Breast epithelium (tissue), 4 donors: ENCODE measurements around the gene FAM50A. TPM values are rescaled to one million over a fixed set of nuclear protein-coding genes. Genes with fewer than 3 reads are reported as not detected.

Experiments
- DNase-seq, 2 donors: peaks; one replicate each; pipeline ENCODE4 v3.0.0-alpha.2; 2019; ENCODE audit warnings: low spot score in 2 of 2
- H3K27ac ChIP-seq, 2 donors: fragments of 200-600 bp; sonication (generic) in 1 of 2; one replicate each; pipeline ENCODE4 v1.5.1; 2016 to 2019; ENCODE audit warnings: mild to moderate bottlenecking in 1 of 2
- H3K27me3 ChIP-seq, 2 donors: fragments of 200-600 bp; sonication (generic) in 1 of 2; one replicate each; pipeline versions ENCODE4 v1.5.1 to v1.6.0; 2017 to 2019; ENCODE audit warnings: control low read depth in 1 of 2, mild to moderate bottlenecking in 1 of 2
- H3K36me3 ChIP-seq: fragments of 200-600 bp; one replicate; pipeline ENCODE4 v1.5.1; 2019
- H3K4me1 ChIP-seq, 2 donors: fragments of 200-600 bp; sonication (generic); one replicate each; pipeline ENCODE4 v1.5.1; 2016 to 2019; ENCODE audit warnings: control low read depth in 1 of 2
- H3K4me3 ChIP-seq, 3 donors: fragments of 200-600 bp; sonication (generic); 1 replicate in 2 of 3; 2 replicates in 1 of 3; pipeline ENCODE4 v1.5.1; 2016 to 2019; ENCODE audit warnings: mild to moderate bottlenecking in 3 of 3, moderate library complexity in 2 of 3
- H3K9me3 ChIP-seq, 2 donors: fragments of 200-600 bp; sonication (generic) in 1 of 2; one replicate each; pipeline ENCODE4 v1.5.1; 2016 to 2019; ENCODE audit warnings: control low read depth in 1 of 2
- POLR2A ChIP-seq: fragments of 450-650 bp; IDR thresholded peaks from one replicate; pipeline ENCODE4 v1.6.1; 2016; ENCODE audit warnings: antibody characterized with exemption, mild to moderate bottlenecking, moderate library complexity
- POLR2AphosphoS5 ChIP-seq, 3 donors: sonication (generic); formaldehyde crosslinking; IDR thresholded peaks; one replicate each; pipeline ENCODE4 v1.6.1; 2017; ENCODE audit warnings: antibody characterized with exemption in 3 of 3
- intact Hi-C: fragments of 100-400 bp; cut with DNase I; formaldehyde crosslinking; loops from one replicate; pipeline ENCODE4 v1.15.1; 2023; ENCODE audit warnings: low total_unique reads
- total RNA-seq, 3 donors: library from RNA; depleted of rRNA; stranded (reverse); fragments of >200 nt; gene quantifications; one replicate each; pipeline ENCODE4 v1.1.0, GENCODE V29; 2016
- TF ChIP-seq, protein P1 (sequence below), 3 donors: fragments of 450-650 bp; IDR thresholded peaks; one replicate each; pipeline ENCODE4 v1.5.1; 2016 to 2017; ENCODE audit warnings: antibody characterized with exemption in 3 of 3, mild to moderate bottlenecking in 3 of 3, moderate library complexity in 3 of 3

The FAM50A gene
- total RNA-seq, 3 donors from 2014 or later: 30.7 to 94.4 (median 64.2) TPM

DNA sequence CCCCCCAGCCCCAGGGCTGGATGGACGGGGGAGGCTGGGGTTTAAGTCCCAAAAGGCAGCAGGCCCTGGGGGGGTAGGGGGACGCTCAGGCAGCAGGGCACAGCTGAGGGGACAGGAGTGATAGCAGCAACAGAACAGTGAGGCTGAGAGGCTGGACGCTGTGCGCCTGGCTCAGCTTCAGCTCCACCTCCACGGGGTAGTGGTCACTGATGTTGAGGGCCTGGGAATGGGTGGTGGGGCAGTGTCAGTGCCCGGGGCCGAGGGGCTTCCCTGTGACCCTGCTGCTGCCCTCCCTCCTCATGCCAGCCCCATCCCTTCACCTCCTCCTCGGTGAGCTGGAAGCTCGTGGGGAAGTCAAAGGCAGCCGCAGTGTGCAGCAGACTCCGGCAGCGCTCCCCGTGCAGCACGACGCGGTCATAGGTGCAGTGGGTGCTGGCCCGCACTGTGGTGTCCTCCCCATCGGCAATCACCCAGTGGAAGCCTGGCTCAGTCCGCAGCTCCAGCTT, 41.3 kb upstream of the FAM50A start:
- peaks cover 0 to 18% of the 10 kb centered on the region in 2 donors for H3K27me3 ChIP-seq

DNA sequence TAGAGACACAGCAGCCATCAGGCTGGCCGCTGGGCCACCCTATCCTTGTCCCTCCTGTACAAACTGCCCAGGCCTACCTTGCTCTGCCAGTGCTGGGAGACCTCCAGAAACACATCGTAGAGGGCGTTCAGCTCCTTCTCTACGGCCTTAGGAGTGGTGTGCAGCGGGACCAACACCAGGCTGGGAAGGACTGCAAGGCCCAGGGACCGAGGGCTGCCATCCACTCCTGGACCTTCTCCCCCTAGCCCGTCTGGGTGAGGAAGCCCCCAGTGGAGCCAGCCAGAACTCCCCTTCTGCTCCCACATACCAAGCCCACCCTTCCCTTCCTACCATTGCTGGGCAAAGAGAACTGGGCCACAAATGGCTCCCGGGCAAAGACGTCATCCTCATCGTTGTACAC, 40.7 kb upstream of the FAM50A start:
- intact Hi-C loops: no loop called here

More for the DNA sequence above, 41.3 kb upstream of the FAM50A start:
- no peak overlapping the region for H3K4me3 ChIP-seq
- H3K9me3 ChIP-seq: no peaks in the 10 kb centered on the region
- no peak for DNase-seq
- intact Hi-C loops: no loop called here
- H3K36me3 ChIP-seq: no peaks in the 10 kb centered on the region
- TF ChIP-seq, protein P1, sequence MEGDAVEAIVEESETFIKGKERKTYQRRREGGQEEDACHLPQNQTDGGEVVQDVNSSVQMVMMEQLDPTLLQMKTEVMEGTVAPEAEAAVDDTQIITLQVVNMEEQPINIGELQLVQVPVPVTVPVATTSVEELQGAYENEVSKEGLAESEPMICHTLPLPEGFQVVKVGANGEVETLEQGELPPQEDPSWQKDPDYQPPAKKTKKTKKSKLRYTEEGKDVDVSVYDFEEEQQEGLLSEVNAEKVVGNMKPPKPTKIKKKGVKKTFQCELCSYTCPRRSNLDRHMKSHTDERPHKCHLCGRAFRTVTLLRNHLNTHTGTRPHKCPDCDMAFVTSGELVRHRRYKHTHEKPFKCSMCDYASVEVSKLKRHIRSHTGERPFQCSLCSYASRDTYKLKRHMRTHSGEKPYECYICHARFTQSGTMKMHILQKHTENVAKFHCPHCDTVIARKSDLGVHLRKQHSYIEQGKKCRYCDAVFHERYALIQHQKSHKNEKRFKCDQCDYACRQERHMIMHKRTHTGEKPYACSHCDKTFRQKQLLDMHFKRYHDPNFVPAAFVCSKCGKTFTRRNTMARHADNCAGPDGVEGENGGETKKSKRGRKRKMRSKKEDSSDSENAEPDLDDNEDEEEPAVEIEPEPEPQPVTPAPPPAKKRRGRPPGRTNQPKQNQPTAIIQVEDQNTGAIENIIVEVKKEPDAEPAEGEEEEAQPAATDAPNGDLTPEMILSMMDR (IDR thresholded peaks at IDR 0.05): no peak
- peak overlapping the region; percentile 50 to 55 for H3K27ac ChIP-seq
- no peaks in the 10 kb centered on the region for H3K4me1 ChIP-seq

DNA sequence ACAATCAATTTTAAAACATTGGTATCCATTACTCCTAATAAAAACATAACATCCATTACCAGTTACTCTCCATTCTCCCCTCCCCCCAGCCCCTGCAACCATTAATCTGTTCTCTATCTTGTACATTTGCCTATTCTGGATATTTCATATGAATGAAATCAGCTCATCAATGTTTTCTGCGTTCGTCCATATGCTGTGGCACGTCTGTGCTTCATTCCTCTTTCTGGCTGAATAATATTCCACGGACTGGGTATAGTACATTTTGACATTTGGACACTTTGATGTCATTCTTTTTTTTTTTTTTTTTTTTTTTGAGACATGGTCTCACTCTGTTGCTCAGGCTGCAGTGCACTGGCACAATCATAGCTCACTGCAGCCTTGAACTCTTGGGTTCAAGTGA, 40.1 kb upstream of the FAM50A start:
- Histone ChIP-seq H3K27ac (no peak overlapping the region), H3K9me3 (no peaks in the 10 kb centered on the region), H3K27me3 (peaks cover 0 to 27% of the 10 kb centered on the region in 2 donors), H3K4me3 (no peak overlapping the region), H3K4me1 (no peaks in the 10 kb centered on the region), H3K36me3 (no peaks in the 10 kb centered on the region)
- TF ChIP-seq POLR2AphosphoS5 (IDR thresholded peaks at IDR 0.05) (no peak), POLR2A (no peak)
- TF ChIP-seq, protein P1 (IDR thresholded peaks at IDR 0.05): no peak
- intact Hi-C loops: no loop called here
- no peak for DNase-seq

More for the DNA sequence above, 40.7 kb upstream of the FAM50A start:
- no peak for TF ChIP-seq POLR2A
- no peak for TF ChIP-seq POLR2AphosphoS5 (IDR thresholded peaks at IDR 0.05)
- TF ChIP-seq, protein P1 (IDR thresholded peaks at IDR 0.05): no peak
- Histone ChIP-seq H3K4me3 (no peak overlapping the region), H3K27me3 (peaks cover 0 to 20% of the 10 kb centered on the region in 2 donors), H3K27ac (peak overlapping the region in 1 of 2 donors; percentile 55), H3K4me1 (no peaks in the 10 kb centered on the region), H3K36me3 (no peaks in the 10 kb centered on the region), H3K9me3 (no peaks in the 10 kb centered on the region)
- DNase-seq: no peak

DNA sequence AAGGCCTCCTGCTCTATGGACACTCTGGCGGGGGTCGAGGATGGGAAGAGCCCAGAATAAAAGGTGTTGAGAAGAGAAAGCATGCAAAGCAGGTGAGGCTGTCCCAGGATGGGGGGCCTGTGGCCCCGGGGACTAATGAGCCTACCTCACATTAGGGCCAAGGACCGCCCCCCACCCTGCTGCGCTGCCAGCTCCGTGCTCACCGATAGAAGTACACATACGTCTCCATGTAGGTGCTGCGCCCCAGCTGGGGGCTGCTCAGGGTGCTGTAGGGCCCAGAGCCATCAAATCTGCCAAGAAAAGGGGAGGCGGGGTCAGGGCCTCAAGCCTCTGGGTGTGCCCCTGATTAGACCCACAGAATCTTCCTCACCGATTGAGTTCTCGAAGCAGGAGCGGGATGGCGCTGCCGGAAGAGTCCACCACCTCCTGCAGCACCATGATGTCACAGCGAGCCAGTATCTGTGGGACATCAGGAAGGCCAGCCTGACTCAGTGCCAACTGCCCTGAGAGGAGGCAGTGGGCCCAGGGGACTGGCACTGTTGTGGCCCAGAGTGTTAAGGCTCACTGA, 39.2 kb upstream of the FAM50A start:
- intact Hi-C loops: loop anchor here (5.0 kb wide), 1 partner anchor 67 kb away; no protein-coding TSS in a partner anchor
- Histone ChIP-seq H3K9me3 (no peaks in the 10 kb centered on the region), H3K4me1 (no peaks in the 10 kb centered on the region), H3K36me3 (no peaks in the 10 kb centered on the region), H3K4me3 (no peak overlapping the region), H3K27ac (no peak overlapping the region), H3K27me3 (peaks cover 0 to 35% of the 10 kb centered on the region in 2 donors)
- DNase-seq: no peak
- TF ChIP-seq POLR2A (no peak), POLR2AphosphoS5 (IDR thresholded peaks at IDR 0.05) (no peak)
- TF ChIP-seq, protein P1 (IDR thresholded peaks at IDR 0.05): no peak

DNA sequence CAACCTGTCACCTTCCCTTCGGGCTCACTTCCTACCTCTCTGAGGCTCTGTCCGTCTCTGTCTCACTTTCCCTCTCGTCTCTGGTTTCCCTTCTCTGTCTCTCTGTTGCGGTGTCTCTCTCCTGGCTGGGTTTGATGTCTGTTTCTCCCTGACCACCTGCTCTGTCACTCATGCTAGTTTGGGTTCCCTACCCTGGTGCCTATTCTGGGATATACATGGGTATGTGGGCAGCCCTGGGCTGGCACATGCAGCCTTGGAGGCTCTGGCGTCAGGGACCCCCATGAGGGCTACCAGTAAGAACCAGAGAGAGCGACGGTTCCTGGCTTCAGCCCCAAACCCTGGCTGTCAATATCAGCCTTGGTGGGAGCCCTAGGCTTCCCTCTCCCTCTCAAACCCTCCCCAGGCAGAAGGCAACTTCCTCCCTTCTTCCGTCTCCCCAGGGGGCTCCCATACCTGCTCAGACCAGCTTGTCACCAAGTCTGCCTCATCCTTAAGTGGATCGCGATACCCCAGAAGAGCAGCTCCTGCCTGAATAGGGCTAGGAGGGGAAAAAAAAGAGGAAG, 35.2 kb upstream of the FAM50A start:
- Histone ChIP-seq H3K9me3 (no peaks in the 10 kb centered on the region), H3K36me3 (no peaks in the 10 kb centered on the region), H3K4me3 (peak overlapping the region; percentile 35 to 52 (median 37)), H3K27me3 (peaks cover 0 to 33% of the 10 kb centered on the region in 2 donors), H3K27ac (peak overlapping the region; percentile 48 to 72), H3K4me1 (no peaks in the 10 kb centered on the region)
- TF ChIP-seq, protein P1 (IDR thresholded peaks at IDR 0.05): no peak
- TF ChIP-seq POLR2A (no peak), POLR2AphosphoS5 (IDR thresholded peaks at IDR 0.05) (no peak)
- no peak for DNase-seq
- intact Hi-C loops: loop anchor here (5.0 kb wide), 1 partner anchor 71 kb away; no protein-coding TSS in a partner anchor
